DMS53 (cell line): ENCODE data around the gene NACC1.
"Not testable (repeated sequence)": the region's sequence is repeated elsewhere in the genome, so short reads cannot be mapped to it uniquely, and the experiment has no call there.

Source experiments
- DNase-seq: peaks from one replicate; lab custom pipeline; 2025; lab: John Stamatoyannopoulos, UW

Gene NACC1

GRCh38 chr19:13146763-13147563 is 28.9 kb downstream of the NACC1 start:
- no peak for DNase-seq

- not testable (repeated sequence) for DNase-seq
Observed at GRCh38 chr19:13149173-13149627, 31.1 kb downstream of the NACC1 start.

- peak; percentile 81 for DNase-seq
Observed at GRCh38 chr19:13149628-13150186, 31.6 kb downstream of the NACC1 start.

- DNase-seq, result peak; percentile 96
Observed at GRCh38 chr19:13150187-13150930, 32.3 kb downstream of the NACC1 start, which contains the start of the genes IER2 and STX10. TSS of gene IER2 (plus strand) at chr19:13150411. CDS start at chr19:13153187, 2,776 bp downstream. TSS of gene STX10 (minus strand) at chr19:13150375. CDS start at chr19:13150173, 202 bp downstream.

GRCh38 chr19:13150931-13151604 is 33.0 kb downstream of the NACC1 start:
- peak; percentile 62 for DNase-seq

GRCh38 chr19:13151605-13152355 is 33.7 kb downstream of the NACC1 start:
- peak; percentile 96 for DNase-seq

GRCh38 chr19:13152356-13152973 is 34.4 kb downstream of the NACC1 start:
- DNase-seq, result no peak

- peak; percentile 94 for DNase-seq
Observed at GRCh38 chr19:13152974-13153568, 35.0 kb downstream of the NACC1 start.

GRCh38 chr19:13153569-13154240 is 35.6 kb downstream of the NACC1 start:
- DNase-seq, result peak; percentile 66

- peak; percentile 90 for DNase-seq
Observed at GRCh38 chr19:13154241-13154778, 36.2 kb downstream of the NACC1 start.

GRCh38 chr19:13154911-13155471 is 36.9 kb downstream of the NACC1 start:
- DNase-seq, result peak; percentile 93

- DNase-seq, result peak; percentile 84
Observed at GRCh38 chr19:13155472-13156359, 37.7 kb downstream of the NACC1 start.

GRCh38 chr19:13159713-13160112 is 41.6 kb downstream of the NACC1 start:
- DNase-seq, result no peak

- DNase-seq, result peak; percentile 13
Observed at GRCh38 chr19:13160557-13160956, 42.5 kb downstream of the NACC1 start.

- DNase-seq, result peak; percentile 98
Observed at GRCh38 chr19:13162724-13163608, 44.9 kb downstream of the NACC1 start.

- peak; percentile 84 for DNase-seq
Observed at GRCh38 chr19:13163609-13164342, 45.7 kb downstream of the NACC1 start.
